Lower leg skin (tissue), 3 donors: ENCODE data around the gene SMARCE1.

Experiments
- CTCF ChIP-seq, 3 donors: fragments of 450-650 bp; IDR thresholded peaks; one replicate each; pipeline ENCODE4 v1.5.1; 2016; ENCODE audit warnings: antibody characterized with exemption in 3 of 3, mild to moderate bottlenecking in 3 of 3, moderate library complexity in 2 of 3
- POLR2A ChIP-seq, 2 donors: fragments of 450-650 bp; IDR thresholded peaks; one replicate each; pipeline ENCODE4 v1.6.1; 2016 to 2017; ENCODE audit warnings: antibody characterized with exemption in 2 of 2, mild to moderate bottlenecking in 1 of 2, moderate library complexity in 1 of 2

GRCh38 chr17:40616592-40616991 is 31.0 kb downstream of the SMARCE1 start:
- TF ChIP-seq POLR2A (IDR thresholded peaks at IDR 0.05) = no peak
- TF ChIP-seq CTCF (IDR thresholded peaks at IDR 0.05) = no peak
